H1 (cell line): ENCODE measurements around the gene SAFB2.

Source experiments
- CBX8 ChIP-seq: fragments of 300-800, 300-1000 bp; sonication (generic); IDR thresholded peaks from 2 replicates; pipeline ENCODE4 v1.7.1; 2016; ENCODE audit warnings: low read depth, low read length, borderline replicate concordance
- CREB1 ChIP-seq: IDR thresholded peaks from 2 replicates; pipeline ENCODE4 v1.6.1; 2012; ENCODE audit warnings: inconsistent platforms
- CTCF ChIP-seq, 3 experiments: IDR thresholded peaks; 1 replicate in 2 of 3; 2 replicates in 1 of 3; pipeline versions ENCODE4 v1.5.1 to v1.6.1; 2011; ENCODE audit warnings: low read length in 3 of 3, mild to moderate bottlenecking in 3 of 3, inconsistent platforms in 2 of 3, low read depth in 1 of 3, moderate library complexity in 1 of 3; ENCODE audit not compliant: insufficient read depth in 1 of 3; ENCODE audit errors: control extremely low read depth in 1 of 3
- EZH2 ChIP-seq: fragments of 200-600 bp; sonication (generic); IDR thresholded peaks from 2 replicates; pipeline ENCODE4 v1.7.1; 2012; ENCODE audit warnings: low read depth, mild to moderate bottlenecking, moderate library complexity, low read length, inconsistent platforms; ENCODE audit not compliant: severe bottlenecking
- POLR2A ChIP-seq, 2 experiments: IDR thresholded peaks; 1 replicate in 1 of 2; 2 replicates in 1 of 2; pipeline ENCODE4 v1.6.1; 2011; ENCODE audit warnings: low read depth in 2 of 2, low read length in 2 of 2, mild to moderate bottlenecking in 2 of 2; ENCODE audit errors: control extremely low read depth in 1 of 2
- POLR2AphosphoS5 ChIP-seq: IDR thresholded peaks from 2 replicates; pipeline ENCODE4 v1.6.1; 2011; ENCODE audit warnings: low read depth, low read length
- RNF2 ChIP-seq: fragments of 200-900, 300-1000 bp; sonication (generic); IDR thresholded peaks from 2 replicates; pipeline ENCODE4 v1.7.1; 2016; ENCODE audit warnings: borderline replicate concordance, low read depth, mild to moderate bottlenecking, antibody characterized with exemption, low read length; ENCODE audit not compliant: poor library complexity, severe bottlenecking; ENCODE audit errors: missing control alignments
- TF ChIP-seq, protein P1 (sequence below): fragments of 300-600 bp; sonication (generic); IDR thresholded peaks from 2 replicates; pipeline ENCODE4 v1.7.1; 2012; ENCODE audit warnings: low read length, moderate library complexity, mild to moderate bottlenecking, inconsistent platforms; ENCODE audit not compliant: insufficient replicate concordance

- TF ChIP-seq EZH2 (no peak), CTCF (IDR thresholded peaks at IDR 0.05; ENCODE audit: control extremely low read depth in 1 of 3, insufficient read depth in 1 of 3, low read depth in 1 of 3, low read length in 3 of 3) (no peak), POLR2A (IDR thresholded peaks at IDR 0.05; ENCODE audit: control extremely low read depth in 1 of 2, low read depth in 2 of 2, low read length in 2 of 2) (no peak), RNF2 (no peak), POLR2AphosphoS5 (no peak), CREB1 (no peak), CBX8 (no peak)
- TF ChIP-seq, protein P1, sequence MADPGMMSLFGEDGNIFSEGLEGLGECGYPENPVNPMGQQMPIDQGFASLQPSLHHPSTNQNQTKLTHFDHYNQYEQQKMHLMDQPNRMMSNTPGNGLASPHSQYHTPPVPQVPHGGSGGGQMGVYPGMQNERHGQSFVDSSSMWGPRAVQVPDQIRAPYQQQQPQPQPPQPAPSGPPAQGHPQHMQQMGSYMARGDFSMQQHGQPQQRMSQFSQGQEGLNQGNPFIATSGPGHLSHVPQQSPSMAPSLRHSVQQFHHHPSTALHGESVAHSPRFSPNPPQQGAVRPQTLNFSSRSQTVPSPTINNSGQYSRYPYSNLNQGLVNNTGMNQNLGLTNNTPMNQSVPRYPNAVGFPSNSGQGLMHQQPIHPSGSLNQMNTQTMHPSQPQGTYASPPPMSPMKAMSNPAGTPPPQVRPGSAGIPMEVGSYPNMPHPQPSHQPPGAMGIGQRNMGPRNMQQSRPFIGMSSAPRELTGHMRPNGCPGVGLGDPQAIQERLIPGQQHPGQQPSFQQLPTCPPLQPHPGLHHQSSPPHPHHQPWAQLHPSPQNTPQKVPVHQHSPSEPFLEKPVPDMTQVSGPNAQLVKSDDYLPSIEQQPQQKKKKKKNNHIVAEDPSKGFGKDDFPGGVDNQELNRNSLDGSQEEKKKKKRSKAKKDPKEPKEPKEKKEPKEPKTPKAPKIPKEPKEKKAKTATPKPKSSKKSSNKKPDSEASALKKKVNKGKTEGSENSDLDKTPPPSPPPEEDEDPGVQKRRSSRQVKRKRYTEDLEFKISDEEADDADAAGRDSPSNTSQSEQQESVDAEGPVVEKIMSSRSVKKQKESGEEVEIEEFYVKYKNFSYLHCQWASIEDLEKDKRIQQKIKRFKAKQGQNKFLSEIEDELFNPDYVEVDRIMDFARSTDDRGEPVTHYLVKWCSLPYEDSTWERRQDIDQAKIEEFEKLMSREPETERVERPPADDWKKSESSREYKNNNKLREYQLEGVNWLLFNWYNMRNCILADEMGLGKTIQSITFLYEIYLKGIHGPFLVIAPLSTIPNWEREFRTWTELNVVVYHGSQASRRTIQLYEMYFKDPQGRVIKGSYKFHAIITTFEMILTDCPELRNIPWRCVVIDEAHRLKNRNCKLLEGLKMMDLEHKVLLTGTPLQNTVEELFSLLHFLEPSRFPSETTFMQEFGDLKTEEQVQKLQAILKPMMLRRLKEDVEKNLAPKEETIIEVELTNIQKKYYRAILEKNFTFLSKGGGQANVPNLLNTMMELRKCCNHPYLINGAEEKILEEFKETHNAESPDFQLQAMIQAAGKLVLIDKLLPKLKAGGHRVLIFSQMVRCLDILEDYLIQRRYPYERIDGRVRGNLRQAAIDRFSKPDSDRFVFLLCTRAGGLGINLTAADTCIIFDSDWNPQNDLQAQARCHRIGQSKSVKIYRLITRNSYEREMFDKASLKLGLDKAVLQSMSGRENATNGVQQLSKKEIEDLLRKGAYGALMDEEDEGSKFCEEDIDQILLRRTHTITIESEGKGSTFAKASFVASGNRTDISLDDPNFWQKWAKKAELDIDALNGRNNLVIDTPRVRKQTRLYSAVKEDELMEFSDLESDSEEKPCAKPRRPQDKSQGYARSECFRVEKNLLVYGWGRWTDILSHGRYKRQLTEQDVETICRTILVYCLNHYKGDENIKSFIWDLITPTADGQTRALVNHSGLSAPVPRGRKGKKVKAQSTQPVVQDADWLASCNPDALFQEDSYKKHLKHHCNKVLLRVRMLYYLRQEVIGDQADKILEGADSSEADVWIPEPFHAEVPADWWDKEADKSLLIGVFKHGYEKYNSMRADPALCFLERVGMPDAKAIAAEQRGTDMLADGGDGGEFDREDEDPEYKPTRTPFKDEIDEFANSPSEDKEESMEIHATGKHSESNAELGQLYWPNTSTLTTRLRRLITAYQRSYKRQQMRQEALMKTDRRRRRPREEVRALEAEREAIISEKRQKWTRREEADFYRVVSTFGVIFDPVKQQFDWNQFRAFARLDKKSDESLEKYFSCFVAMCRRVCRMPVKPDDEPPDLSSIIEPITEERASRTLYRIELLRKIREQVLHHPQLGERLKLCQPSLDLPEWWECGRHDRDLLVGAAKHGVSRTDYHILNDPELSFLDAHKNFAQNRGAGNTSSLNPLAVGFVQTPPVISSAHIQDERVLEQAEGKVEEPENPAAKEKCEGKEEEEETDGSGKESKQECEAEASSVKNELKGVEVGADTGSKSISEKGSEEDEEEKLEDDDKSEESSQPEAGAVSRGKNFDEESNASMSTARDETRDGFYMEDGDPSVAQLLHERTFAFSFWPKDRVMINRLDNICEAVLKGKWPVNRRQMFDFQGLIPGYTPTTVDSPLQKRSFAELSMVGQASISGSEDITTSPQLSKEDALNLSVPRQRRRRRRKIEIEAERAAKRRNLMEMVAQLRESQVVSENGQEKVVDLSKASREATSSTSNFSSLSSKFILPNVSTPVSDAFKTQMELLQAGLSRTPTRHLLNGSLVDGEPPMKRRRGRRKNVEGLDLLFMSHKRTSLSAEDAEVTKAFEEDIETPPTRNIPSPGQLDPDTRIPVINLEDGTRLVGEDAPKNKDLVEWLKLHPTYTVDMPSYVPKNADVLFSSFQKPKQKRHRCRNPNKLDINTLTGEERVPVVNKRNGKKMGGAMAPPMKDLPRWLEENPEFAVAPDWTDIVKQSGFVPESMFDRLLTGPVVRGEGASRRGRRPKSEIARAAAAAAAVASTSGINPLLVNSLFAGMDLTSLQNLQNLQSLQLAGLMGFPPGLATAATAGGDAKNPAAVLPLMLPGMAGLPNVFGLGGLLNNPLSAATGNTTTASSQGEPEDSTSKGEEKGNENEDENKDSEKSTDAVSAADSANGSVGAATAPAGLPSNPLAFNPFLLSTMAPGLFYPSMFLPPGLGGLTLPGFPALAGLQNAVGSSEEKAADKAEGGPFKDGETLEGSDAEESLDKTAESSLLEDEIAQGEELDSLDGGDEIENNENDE = no peak
Measured at GRCh38 chr19:5646703-5647102, 24.1 kb upstream of the SAFB2 start.
